GM18507 (cell line): Measurements from ENCODE around the gene GYS2.

ENCODE experiments used
- DNase-seq: peaks from one replicate; pipeline ENCODE4 v3.0.0; 2011; ENCODE audit warnings: low read depth; ENCODE audit not compliant: insufficient read length; ENCODE audit errors: extremely low spot score
- FAIRE-seq: peaks from 2 replicates; lab custom pipeline; 2011; peaks lifted over from hg19 to GRCh38; lab: Jason Lieb, UNC

Gene GYS2

GRCh38 chr12:21561158-21561557, 43.5 kb downstream of the GYS2 start:
- FAIRE-seq, result no peak
- no peak for DNase-seq

DNA sequence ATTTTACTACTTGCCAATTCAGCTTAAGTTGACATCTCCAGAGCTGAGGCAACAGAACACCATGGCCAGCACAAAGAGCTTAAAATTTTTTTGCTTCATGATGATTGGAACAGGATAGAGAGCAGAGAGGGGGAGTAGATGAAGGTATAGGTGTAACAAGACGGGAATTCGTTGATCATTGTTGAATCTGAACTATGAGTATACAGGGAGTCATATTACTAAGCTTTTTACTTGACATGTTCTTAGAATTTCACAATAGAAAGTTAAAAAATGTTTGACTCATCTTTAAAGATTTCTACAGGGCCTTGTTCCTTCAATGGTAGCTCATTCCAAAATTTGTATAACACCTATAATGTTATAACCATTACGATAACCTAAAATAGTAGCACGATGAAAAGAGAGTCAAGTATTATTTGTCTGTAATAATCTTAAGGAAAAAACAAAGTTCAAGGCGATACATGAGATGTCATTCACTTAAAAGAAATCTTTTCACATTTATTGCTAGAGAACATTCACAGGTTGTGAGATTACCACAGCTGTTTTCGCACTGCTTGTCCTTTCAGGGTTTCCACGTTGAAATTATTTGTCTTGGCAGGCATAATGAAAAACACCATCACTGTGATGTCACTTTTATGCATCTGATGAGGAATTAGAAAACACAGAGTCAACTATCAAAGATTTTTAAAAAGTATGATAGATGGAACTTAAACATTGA, 44.6 kb downstream of the GYS2 start:
- no peak for DNase-seq
- FAIRE-seq, result no peak

- no peak for FAIRE-seq
- no peak for DNase-seq
These were observed 46.5 kb downstream of the GYS2 start for GRCh38 chr12:21558100-21558679.

GRCh38 chr12:21553329-21553675, 51.3 kb downstream of the GYS2 start:
- no peak for DNase-seq
- FAIRE-seq, result no peak

GRCh38 chr12:21552635-21553328, 51.9 kb downstream of the GYS2 start:
- FAIRE-seq (no peak), DNase-seq (no peak)

- no peak for FAIRE-seq
- no peak for DNase-seq
These were observed 52.7 kb downstream of the GYS2 start for GRCh38 chr12:21551841-21552465.

DNA sequence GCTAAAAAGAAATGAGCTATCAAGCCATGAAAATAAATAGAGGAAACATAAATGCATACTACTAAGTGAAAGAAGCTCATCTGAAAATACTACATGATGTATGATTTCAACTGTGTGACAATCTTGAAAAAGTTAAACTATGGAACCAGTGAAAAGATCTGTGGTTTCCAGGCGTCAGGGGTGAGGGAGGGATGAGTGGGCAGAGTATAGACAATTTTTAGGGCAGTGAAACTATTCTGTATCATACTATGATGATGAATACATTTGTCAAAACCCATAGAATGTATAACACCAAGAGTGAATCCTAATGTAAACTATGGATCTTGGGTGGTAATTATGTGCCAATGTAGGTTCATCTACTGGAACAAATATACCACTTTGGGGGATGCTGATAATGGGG, 57.2 kb downstream of the GYS2 start:
- no peak for FAIRE-seq
- no peak for DNase-seq

- DNase-seq, result no peak
- no peak for FAIRE-seq
These were observed 57.9 kb downstream of the GYS2 start for GRCh38 chr12:21546716-21547115.

DNA sequence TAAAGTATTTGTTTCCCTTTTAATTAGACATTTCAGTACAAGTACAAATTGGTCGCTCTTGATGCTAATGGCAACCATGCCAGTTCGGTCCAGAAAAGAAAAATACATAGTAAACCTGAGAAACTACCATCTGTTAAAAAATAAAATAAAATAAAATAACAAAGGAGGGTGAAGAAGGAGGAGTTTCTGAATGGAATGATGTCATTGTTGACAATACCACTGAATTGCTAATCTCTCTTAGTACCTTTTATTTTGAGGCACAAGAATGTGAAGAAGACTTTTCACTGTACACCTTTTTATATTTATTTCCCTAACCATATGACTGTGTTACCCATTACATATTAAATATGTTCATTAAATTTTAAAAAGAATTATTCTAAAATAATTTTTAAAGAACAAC, 59.1 kb downstream of the GYS2 start:
- FAIRE-seq (no peak), DNase-seq (no peak)

DNA sequence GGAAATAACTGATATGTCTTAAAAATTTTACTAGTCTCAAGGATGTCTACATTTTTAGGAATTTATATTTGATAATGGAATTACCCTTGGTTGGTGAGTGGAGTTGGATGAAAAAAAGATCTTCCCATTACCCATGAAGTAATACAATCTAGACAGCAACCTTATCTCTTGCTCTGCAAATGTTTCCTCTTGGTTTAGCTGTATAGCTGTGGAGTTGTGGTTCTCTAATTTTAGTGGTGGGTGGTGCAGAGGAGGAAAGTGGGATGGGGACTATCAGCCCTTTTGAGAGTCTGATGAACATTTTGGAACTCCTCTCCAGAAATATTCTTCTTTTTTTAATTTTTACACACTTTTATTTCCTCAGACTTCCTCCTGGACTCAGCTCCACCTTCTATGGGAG, 61.5 kb downstream of the GYS2 start:
- no peak for FAIRE-seq

GRCh38 chr12:21542403-21542802, 62.2 kb downstream of the GYS2 start:
- DNase-seq (no peak), FAIRE-seq (no peak)

More for the DNA sequence above, 61.5 kb downstream of the GYS2 start:
- no peak for DNase-seq

- no peak for FAIRE-seq
- DNase-seq, result no peak
These were observed 62.9 kb downstream of the GYS2 start for GRCh38 chr12:21541773-21542172.

DNA sequence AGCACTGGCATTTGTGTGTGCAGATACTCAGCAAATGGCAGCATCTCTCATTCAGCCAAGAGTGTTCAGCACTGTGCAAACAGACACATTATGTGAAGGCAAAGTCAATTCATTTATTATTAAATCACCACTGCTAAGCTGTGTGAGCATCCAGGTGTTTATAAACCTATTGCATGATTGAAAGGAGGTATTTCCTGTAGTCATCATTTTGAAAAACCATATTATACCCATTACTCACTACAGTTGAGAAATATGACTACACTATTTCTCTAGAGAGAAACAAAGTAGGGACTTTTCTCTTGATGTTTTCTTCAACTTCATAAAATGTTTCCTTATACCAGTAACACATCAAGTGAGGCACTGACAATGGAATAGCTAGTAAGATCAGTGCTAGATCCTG, 64.8 kb downstream of the GYS2 start:
- FAIRE-seq (no peak), DNase-seq (no peak)

GRCh38 chr12:21538061-21538653, 66.5 kb downstream of the GYS2 start:
- no peak for FAIRE-seq

GRCh38 chr12:21529456-21529855, 75.2 kb downstream of the GYS2 start:
- DNase-seq, result no peak
- no peak for FAIRE-seq

More at GRCh38 chr12:21538061-21538653, 66.5 kb downstream of the GYS2 start:
- no peak for DNase-seq

GRCh38 chr12:21528953-21529352, 75.7 kb downstream of the GYS2 start:
- DNase-seq (no peak), FAIRE-seq (no peak)

DNA sequence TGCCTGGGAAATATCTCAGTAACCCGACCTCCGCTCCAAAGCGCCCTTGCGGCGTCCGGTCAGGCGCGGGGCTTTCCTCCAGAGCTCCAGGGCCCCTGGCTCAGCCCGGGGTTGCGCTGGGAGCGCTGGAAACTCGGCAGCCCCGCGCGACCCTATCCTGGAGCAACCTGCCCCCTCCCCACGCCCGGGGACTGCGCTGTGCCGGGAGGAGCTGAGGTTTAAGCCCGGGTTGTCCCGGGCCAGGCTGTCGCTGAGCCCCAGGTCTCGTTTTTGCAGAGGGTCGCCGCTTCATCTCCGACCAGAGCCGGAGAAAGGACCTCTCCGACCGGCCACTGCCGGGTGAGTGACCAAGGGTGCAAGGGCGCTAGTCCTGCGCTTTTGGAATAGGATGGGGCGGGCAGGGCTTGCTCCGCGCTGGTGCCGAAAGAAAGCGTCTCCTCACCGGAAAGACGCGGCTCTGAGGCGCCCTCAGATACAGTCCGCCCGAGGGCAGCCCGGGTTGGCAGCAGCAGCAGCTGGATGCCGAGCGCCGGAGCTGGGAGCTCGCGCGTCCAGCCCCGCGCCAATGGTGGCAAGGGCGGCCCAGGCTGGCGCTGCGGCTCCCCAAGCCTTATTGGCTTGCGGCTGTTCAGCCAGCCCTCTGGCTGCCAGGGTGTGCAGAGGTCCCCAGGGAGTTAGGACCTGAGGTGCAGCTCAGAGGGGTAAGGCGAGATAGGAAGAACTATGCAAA, 77.0 kb downstream of the GYS2 start:
- peak; percentile 80 for FAIRE-seq

GRCh38 chr12:21526721-21527345, 77.8 kb downstream of the GYS2 start:
- no peak for DNase-seq
- FAIRE-seq, result no peak

More for the DNA sequence above, 77.0 kb downstream of the GYS2 start:
- DNase-seq, result peak; percentile 44

- no peak for DNase-seq
- no peak for FAIRE-seq
These were observed 78.6 kb downstream of the GYS2 start, which contains the start of gene SPX for GRCh38 chr12:21526053-21526452. Gene SPX, plus strand, starts transcription at chr12:21526296. Its CDS starts 177 bp downstream, at chr12:21526473.
